Hindlimb muscle (tissue), 1 donor: Measurements from ENCODE around the gene STRN. TPM values are rescaled to one million over a fixed set of nuclear protein-coding genes. Genes with fewer than 3 reads are reported as not detected.
"Not testable (repeated sequence)": the region's sequence is repeated elsewhere in the genome, so short reads cannot be mapped to it uniquely, and the experiment has no call there.

ENCODE experiments used
- DNase-seq: peaks from one replicate; pipeline ENCODE4 v3.0.0-alpha.2; 2013
- polyA plus RNA-seq: library from polyadenylated mRNA; unstranded; fragments of 120-200 nt; gene quantifications from one replicate; pipeline ENCODE4 v1.2.1, GENCODE V29; 2013; ENCODE audit not compliant: insufficient read length

The STRN gene
- polyA plus RNA-seq, 1 donor, result 17.4 TPM

- DNase-seq, result no peak
Observed at GRCh38 chr2:36902385-36903120, 63.8 kb downstream of the STRN start.

- DNase-seq, result no peak
Observed at GRCh38 chr2:36892805-36893204, 73.5 kb downstream of the STRN start.

GRCh38 chr2:36889795-36890194 is 76.5 kb downstream of the STRN start:
- no peak for DNase-seq

GRCh38 chr2:36887095-36887494 is 79.2 kb downstream of the STRN start:
- not testable (repeated sequence) for DNase-seq

- no peak for DNase-seq
Observed at GRCh38 chr2:36886664-36887063, 79.7 kb downstream of the STRN start.

GRCh38 chr2:36885605-36886004 is 80.7 kb downstream of the STRN start:
- DNase-seq, result no peak

GRCh38 chr2:36882532-36882931 is 83.8 kb downstream of the STRN start:
- DNase-seq, result no peak

GRCh38 chr2:36881816-36882215 is 84.5 kb downstream of the STRN start:
- DNase-seq, result no peak

- no peak for DNase-seq
Observed at GRCh38 chr2:36878429-36878828, 87.9 kb downstream of the STRN start.

- no peak for DNase-seq
Observed at GRCh38 chr2:36871068-36871707, 95.1 kb downstream of the STRN start.

GRCh38 chr2:36869606-36870005 is 96.7 kb downstream of the STRN start:
- DNase-seq, result no peak

GRCh38 chr2:36861896-36862295 is 104.4 kb downstream of the STRN start:
- no peak for DNase-seq

- no peak for DNase-seq
Observed at GRCh38 chr2:36859366-36859792, 107.0 kb downstream of the STRN start.

GRCh38 chr2:36858551-36859365 is 107.6 kb downstream of the STRN start:
- no peak for DNase-seq

GRCh38 chr2:36857713-36858112 is 108.6 kb downstream of the STRN start:
- DNase-seq, result no peak

- no peak for DNase-seq
Observed at GRCh38 chr2:36855429-36855828, 110.9 kb downstream of the STRN start.

- no peak for DNase-seq
Observed at GRCh38 chr2:36854241-36854640, 112.1 kb downstream of the STRN start.

GRCh38 chr2:36849265-36849664 is 117.1 kb downstream of the STRN start:
- no peak for DNase-seq

GRCh38 chr2:36843838-36844237 is 122.5 kb downstream of the STRN start:
- DNase-seq, result no peak

GRCh38 chr2:36839976-36840617 is 126.2 kb downstream of the STRN start:
- no peak for DNase-seq

GRCh38 chr2:36834731-36835524 is 131.4 kb downstream of the STRN start:
- no peak for DNase-seq

GRCh38 chr2:36834203-36834602 is 132.1 kb downstream of the STRN start:
- no peak for DNase-seq
